Stimulated activated CD4-positive, alpha-beta T cell treated with anti-CD3 and anti-CD28 coated beads, Interleukin-1b, Interleukin-23, amount 100 ng/mL, for 48 hours (primary cell): ENCODE results near the gene YKT6.
"Not testable (repeated sequence)": the region's sequence is repeated elsewhere in the genome, so short reads cannot be mapped to it uniquely, and the experiment has no call there.

ENCODE experiments used
- DNase-seq: peaks from one replicate; pipeline ENCODE4 v3.0.0-alpha.2; 2020

The YKT6 gene

DNA sequence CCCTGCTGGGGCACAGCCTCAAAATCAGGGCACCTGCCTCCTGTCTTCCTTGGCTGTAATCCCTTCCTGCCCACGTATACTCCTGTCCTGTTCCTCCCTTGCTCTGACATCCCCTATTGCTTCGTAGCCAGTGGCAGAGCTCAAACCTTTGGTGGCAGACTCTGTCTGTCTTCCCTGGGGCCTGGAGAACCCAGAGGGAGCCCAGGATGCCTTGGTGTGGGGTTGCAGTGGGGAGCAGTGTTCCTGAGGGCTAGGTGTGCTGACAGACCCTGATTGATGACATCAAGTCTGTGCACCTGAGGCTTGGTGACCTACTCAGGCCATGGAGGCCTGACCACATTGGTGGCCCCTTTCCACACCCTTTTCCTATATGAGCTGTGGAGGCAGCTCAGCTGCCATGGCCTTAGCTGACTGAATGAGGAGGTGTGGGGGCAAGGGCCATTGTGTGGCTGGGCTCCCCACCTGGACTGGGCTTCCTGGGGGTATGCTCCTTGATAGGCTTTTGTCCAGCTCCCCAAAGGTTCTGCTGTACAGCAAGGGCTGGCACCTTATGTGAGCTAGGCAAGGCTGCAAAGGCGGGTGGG, 6.1 kb upstream of the YKT6 start:
- DNase-seq = no peak

DNA sequence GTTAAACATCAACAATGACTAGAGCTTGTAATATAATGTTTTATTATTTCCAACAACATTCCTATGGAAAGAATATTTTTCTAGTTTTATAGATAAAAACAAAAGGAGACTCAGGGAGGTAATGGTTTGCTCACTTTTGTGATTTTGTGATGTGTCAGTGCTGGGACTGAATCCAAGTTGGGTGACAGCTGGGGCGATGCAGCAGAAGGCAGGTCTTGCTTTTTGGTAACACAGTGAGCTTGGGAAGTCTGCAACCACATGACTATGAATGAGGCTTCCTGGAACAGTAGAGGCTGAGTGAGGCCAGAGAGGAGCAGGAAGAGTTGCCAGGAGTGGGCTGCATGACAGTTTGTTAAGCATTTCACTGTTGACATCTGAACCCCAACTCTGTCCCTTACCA, 4.9 kb upstream of the YKT6 start:
- DNase-seq = no peak

DNA sequence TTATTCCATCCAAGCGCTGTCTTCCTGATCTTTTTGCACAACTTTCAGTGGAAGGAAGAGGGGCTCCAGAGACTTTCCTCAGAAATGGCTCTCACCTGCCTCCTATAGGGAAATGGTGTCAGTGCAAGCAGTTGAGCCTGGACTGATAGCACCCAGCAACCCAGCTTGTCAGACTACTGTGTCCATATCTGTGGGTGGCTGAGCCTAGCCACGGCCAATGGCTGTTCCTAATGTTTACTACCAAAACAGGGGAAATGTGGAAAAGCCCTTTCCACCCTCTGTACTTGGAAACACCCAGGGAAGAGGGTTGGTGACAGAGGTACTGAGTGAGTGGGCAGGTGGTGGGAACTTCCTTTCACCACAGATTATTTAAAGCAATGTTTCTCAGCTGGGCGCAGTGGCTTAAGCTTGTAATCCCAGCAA, 4.3 kb upstream of the YKT6 start:
- DNase-seq = peak; percentile 16

DNA sequence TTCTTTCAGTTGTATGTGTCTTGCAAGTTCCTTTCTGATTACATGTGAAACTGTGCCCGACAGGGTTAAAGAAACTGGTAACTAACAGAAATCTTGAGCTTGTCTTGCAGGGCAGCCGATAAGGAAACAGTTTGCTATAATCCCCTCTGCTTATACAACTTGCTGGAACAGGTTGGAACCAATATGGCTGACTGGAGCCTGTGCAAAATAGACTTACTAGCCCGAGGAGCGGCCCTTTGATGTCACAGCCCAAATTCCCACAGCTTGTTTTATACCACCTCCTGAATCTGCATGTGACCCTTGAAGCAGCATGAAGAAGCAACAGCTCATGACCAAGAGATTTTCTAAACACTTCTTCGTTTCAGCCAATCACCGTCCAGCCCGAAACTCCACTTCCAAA, 3.3 kb upstream of the YKT6 start:
- DNase-seq = no peak

DNA sequence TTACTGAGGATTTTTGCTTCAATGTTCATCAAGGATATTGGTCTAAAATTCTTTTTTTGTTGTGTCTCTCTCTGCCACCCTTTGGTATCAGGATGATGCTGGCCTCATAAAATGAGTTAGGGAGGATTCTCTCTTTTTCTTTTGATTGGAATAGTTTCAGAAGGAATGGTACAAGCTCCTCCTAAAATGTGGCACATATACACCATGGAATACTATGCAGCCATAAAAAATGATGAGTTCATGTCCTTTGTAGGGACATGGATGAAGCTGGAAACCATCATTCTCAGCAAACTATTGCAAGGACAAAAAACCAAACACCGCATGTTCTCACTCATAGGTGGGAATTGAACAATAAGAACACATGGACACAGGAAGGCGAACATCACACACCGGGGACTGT, 615 bp upstream of the YKT6 start:
- not testable (repeated sequence) for DNase-seq

DNA sequence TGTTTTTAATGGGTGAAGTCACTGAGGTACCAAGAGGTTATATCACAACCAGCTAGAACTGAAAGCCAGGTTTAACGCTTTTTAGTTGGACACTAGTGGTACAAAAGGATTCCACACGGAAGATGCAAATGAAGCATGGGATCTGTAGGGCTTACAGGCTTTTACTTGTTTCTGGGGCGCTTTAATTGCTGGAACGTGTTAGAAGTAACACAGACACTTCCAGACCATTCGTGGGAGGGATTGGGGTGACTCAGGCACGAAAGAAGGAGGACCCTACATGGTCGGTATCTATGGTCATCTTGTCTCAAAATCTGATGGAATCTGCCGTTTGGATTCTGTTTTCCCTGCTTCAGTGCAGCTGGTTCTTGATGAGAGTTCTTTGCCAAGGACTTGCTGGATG, 1.0 kb downstream of the YKT6 start:
- DNase-seq = no peak

DNA sequence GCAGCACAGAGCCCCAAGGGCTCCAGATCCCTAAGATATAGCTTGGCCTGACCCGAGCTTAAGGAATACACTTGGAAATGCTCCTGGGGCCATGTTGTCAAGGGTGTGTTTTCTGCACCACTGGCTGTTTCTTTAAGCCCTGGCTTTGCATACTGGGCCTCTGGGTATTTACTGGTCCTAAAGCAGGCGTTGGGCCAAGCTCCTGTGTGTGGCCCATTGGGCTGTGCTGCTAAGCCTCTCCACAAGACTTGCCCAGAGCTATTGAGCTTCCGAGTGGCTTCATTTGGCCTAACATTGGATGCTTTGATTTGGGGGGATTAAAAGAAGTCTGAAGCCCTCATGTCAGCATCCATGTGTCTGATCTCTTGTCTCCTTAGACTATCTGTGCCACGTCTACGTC, 5.2 kb downstream of the YKT6 start:
- DNase-seq = no peak

DNA sequence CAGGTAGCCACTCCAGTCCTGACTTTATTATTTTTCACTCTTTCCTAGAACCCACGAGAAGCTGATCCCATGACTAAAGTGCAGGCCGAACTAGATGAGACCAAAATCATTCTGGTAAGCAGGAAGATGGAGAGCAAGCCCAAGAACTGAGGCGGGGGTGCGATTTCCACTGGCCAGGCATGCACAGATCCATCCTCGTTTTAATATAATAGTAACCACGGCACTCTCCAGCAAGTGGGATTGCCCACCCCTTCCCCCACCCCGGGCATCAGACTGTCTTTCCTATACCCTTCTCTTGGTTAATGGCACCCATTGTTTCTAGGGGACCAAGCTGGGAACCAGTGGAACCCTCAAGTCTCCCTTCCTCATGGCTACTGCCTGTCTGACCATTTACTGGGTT, 7.3 kb downstream of the YKT6 start:
- DNase-seq = no peak

DNA sequence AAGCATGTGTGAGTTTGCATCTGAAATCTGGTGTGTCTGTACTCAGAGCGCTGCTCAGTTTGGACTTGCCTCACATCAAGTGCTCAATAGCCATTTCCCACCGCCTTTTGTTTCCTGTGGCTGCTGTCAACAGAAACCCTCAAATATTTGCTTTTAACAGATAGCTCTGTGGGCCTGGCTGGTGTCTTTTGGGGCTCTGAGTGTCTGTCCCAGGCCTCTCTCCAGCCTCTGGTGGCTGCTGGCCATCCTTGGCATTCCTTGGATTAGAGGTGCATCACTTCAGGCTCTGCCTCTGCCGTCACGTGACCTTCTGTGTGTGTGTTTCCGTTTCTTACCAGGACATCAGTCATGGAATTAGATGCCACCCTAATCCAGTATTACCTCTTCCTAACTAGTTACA, 9.3 kb downstream of the YKT6 start:
- no peak for DNase-seq

DNA sequence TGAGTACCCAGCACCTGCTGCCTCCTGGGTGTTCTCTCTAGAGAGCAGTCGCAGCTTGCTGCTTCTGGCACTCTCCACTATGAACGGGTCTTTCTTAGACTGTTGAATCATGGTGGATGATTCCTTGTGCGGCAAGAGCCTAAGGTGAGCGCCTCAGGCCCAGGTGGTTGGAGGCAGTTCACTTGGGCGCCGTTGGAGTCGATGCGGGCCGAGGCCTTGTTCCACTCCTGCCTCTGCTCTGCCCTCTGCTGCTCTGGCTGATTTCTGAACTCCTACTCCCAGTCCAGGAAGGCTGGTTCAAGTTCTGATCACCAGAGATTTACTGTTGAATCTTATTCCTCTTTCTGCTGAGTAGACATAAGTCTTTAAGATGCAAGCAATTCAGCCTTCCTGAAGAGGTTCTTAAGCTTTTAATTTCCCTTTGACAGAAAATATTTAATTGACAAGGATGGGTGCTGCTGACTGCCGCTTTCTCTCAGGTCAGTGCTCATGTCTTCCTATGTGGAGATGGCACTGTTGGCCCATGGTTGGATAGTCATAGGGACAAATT, 10.4 kb downstream of the YKT6 start:
- no peak for DNase-seq

DNA sequence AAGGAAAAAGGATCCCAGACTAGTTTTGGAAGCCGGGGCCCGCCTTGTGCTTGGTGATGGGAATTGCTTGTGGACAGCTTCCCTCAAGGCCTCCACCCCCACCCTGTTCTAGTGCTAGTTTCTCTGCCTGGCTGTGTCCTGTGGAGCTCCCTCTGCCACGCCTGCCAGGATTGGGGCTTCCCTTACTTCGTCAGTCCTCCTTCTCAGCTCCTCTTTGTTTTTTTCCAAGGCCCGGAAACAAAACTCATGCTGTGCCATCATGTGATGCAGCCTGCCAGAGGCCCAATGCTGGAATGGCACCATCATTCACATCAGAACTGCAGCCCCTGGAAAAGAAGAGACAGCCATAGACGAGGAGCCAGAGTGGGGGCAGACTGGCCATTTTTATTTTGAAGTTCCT, 11.2 kb downstream of the YKT6 start:
- no peak for DNase-seq

DNA sequence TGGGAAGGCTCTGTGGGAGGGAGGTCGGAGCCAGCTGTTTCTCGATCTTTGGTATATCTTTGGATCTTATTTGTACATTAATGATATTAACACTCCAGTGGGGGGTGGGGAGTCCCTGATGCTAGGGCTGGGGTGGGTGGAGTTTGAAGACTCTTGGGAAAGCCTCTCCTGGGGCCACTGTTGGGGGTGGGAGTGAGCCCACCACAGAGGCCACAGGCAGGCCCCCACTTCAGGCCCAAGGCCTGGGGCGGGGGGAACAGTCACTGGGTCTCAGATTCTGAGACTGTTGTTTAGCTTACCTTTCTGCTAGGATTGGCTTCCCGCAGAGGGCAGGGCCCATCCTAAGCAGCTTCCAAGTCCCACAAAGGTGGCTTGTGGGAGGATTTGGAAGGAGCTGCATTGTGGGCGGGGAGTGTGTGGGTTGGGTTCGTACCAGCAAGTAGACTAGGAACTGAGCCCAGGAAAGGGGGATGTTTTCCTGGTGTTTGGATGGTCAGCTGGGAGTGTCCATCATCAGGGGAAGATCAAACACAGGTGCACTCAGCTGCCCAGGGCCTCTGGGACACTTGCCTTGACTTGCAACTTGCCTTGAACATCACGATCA, 11.9 kb downstream of the YKT6 start:
- no peak for DNase-seq

DNA sequence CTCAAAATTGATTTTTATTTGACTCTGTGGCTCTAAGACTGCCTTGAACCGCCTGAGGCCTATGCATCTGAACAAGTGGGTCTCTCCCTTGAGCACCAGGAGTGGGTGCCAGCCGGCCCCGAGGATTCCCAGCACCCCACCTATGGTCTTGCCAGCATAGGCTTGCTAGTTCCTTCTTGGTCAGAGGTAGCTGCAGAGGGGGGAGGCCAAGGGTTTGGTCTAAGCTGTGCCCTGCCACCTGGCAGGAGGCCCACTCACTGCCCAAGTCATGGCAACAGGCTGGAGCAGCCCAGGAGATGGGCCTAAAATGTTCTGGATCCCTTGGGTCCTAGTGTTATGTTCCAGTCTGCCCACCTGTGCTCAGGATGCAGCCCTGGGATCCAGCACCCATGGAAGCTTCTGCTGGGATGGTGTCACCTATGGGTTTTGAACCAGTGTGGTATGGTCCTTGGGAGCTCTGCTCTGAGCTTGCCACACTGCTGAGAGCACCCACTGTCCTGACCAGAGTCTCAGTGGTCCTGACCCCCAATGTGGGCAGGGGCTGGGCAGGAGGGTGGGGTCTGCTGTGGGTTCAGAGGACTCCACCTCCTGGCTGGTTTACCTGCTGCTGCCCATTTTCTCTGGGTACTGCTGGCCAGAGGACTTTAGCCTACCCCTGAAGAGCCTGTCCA, 12.6 kb downstream of the YKT6 start:
- no peak for DNase-seq

DNA sequence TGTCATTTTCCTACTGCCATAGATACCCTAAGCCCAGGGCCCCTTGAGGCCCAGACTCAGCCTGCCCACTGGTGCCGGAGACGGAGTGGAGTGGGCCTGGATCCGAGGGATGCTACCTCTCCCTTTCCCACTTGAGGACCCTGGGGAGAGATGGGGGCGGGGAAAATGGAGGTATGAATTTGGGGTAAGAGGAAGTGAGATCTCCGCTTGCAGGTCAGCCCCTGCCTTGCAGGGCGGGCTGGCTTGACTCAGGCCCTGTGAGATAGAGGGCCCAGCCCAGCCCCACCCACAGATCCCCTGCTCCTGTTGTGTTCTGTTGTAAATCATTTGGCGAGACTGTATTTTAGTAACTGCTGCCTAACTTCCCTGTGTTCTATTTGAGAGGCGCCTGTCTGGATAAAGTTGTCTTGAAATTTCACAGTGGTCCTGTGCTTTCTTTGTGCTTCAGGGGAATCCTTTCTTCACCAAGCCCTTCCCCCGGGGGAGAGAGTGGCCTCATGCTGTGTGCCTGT, 13.2 kb downstream of the YKT6 start:
- no peak for DNase-seq

DNA sequence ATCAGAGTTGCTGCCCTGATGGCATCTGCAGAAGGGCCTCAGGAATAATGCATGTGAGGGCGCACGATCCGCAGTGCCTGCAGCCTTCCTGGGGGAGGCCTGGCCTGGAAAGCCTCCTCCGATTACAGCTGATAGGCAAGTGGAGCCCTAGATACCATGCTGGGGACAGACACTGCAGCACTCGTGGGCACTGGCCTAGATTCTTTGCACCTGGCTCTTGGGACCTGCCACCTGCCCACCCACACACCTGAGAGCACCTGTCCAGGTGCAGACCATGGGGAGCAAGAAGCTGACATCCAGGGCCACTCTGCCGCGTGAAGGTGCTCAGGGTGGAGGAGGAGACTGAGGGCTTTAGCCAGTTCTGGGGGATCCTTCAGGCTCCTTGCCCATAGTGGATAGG, 14.8 kb downstream of the YKT6 start:
- no peak for DNase-seq

DNA sequence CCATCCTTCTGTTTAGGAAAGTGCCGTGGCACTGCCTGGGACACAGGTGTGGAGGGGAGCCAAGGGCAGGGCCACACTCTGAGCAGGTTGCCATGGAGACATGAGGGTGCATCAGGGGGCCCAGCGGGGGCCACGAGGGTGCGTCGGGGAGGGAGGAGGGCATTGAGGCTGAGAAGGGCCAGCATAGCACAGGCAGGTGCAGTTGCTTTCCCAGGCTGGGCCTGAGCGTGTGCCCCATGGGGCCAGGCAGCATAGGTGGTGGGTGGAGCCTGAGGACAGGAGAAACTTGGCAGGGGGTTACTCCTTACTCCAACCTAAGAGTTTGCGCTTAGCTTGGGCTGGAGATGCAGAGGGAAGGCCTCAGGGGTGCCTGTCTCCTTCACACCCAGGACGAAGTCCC, 15.2 kb downstream of the YKT6 start:
- no peak for DNase-seq

DNA sequence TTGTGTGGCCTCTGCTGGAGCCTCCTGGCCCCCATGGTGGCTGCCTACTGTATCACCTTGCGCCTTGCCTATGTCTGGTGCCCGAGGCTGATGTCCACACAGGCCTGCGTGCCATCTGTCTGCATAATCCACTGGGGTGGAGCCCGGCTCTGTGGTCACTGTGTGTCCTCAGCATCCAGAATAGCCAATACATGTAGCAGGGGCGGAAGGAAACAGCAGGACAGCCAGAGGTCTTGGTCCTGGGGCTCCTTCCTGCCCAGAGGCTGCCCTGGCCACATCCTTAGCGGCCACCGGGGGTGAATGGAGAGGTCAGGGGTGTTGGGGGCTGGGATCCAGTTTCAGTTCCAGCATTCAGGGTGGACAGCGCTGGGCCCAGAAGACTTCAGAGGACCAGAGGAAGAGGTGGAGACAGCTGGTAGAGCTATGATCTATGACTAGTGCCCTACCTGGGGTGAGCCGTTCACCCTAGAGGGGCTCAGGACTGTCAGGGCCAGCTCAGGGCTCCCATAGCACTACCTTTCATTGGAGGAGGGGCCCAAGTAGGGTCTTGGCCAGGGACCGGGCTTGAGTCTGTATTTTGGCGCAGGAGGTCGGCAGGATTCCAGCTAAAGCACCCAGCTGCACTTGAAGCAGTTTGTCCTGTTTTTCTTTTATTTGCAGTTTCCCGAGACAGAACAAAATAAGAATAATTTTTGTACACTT, 15.9 kb downstream of the YKT6 start:
- no peak for DNase-seq

DNA sequence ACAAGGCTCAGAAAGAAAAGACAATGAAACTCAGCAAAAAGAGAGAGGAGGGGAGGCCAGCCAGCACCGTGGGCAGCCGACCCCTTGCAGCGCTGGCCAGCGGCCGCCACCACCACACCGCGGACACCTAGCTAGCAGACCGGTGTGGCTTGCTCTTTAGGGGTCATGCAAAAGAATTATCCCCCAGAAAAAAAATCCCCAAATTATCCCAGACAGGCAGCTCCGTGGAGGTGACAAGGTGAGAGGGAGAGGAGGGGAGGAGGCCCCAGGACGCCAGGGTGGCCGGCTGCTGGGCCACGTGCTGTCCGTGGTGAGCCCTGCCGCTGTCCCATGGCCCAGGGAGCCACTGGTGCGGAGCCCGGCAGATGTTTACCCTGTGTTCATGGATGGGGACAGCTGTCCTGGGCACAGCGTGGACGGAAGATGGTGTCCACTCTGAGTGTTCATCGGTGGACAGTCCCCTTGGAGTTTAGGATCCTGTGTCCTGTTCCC, 16.5 kb downstream of the YKT6 start:
- no peak for DNase-seq

DNA sequence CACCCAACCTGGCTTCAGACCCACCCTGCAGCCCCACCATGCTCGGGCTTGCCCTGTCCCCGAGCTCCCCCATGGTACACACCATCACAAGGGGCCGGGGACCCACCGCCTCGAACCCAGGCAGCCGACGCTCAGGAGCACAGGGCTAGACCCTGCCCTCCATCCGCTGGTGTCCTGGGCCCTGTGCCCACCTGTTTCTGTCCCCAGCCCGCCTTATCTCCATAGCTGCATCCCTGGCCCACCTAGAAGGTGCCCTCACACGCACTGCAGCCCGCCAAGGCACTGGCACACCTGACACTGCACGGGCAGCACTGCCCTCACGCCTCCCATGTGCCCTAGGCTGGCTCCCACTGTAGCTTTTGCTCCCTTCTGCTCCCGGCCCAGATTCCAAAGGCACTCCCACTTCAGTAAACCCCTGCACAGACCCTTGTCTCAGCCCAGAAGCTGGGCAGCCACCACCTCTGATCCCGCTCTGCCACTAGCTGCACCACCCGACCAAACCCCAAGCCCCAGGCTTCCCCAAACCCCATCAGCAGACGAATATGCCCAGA, 17.1 kb downstream of the YKT6 start:
- no peak for DNase-seq

DNA sequence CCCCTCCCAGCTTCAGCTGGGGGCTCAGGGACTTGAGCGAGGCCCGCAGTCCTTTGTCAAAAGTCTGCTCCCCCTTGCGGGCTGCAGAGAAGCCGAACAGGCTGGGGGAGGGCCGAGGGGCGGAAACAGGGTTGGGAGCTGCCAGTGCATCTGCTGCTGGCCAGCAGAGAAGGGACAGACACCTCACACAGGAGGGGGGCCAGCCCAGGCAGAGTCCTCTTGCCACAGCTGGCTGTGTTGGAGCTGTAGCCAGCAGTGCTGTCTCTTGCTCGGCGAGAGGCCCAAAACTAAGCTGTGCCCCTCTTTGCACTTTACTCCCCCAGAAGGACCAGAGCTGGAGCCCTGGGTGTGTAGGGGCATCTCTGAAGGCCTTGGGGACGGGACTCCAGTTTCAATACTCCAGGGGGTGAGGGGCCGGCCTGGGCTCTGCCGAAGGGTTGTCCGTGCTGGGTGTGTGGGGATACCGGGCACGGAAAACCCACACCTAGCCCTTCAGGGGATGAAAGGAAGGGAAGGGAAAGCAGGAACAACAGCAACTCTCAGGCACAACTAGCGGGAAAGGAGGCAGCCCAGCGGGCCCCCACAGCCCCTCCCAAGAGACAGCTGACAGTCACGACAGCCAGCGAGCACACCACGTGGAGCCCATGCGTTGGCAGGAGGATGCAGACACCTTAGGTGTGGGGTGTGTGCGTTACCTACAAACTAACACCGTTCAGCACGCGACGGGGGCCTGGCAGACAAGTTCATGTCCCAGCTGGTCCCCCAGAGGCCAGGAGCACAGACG, 17.8 kb downstream of the YKT6 start:
- no peak for DNase-seq

DNA sequence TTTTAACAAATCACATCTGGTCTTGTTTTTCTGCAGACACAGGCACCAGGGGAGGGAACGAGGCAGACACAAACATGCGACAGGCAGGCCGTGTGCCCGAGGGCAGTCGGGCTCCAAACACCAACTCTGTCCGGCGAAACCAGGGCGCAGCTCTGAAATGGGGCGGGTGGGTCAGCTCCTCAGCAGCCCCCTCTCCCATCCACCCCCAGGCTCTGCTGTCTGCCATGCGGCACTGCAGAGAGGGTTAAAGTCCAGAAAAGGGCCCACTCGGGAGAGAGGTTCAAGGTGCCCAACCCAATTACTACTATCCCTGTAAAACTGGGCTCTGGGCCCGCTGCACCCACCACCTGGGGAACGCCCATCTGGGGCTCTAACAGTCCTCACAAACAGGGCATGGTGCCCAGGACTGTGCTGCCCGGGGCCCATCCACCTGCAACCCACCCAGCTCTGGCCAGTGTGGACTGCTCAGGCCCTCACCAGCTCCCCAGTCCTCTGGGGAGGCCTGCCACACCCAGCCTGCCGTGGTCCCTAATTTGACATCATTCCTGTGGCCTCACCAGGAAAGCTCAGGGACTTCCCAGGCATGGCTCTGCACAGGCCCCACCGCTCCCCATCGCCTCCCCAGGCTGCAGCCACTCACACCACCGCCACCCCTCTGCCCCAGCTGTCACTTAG, 18.7 kb downstream of the YKT6 start:
- no peak for DNase-seq

DNA sequence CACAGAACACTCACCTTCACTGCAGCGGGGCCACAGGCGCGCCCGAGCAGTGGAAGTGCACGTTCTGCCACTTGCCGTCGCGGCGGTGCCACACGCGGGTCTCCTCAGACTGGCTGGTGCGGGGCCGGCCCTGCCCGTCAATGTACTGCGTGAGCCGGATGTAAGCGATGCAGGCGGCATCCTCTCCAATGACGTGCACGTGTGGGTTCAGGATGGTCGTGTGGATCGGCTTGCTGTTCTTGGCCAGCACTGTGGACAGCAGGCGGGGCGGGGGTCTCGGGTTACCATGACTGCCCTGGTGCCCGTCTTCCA, 19.2 kb downstream of the YKT6 start:
- no peak for DNase-seq
